AG20443 (cell line): Measurements from ENCODE around the gene TIA1.
A peak's percentile ranks its signal among the peaks of the same experiment; 100 is the strongest.
"Not testable (repeated sequence)": the region's sequence is repeated elsewhere in the genome, so short reads cannot be mapped to it uniquely, and the experiment has no call there.

Experiments
- DNase-seq: peaks from one replicate; pipeline ENCODE4 v3.0.0; 2012; ENCODE audit warnings: low spot score, mixed read lengths

The TIA1 gene, protein sequence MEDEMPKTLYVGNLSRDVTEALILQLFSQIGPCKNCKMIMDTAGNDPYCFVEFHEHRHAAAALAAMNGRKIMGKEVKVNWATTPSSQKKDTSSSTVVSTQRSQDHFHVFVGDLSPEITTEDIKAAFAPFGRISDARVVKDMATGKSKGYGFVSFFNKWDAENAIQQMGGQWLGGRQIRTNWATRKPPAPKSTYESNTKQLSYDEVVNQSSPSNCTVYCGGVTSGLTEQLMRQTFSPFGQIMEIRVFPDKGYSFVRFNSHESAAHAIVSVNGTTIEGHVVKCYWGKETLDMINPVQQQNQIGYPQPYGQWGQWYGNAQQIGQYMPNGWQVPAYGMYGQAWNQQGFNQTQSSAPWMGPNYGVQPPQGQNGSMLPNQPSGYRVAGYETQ

GRCh38 chr2:70248181-70248847 is at the start of gene TIA1:
Gene TIA1 (minus strand): TSS chr2:70248628. CDS start chr2:70248430, 198 bp downstream.
- peak; percentile 98 for DNase-seq

- not testable (repeated sequence) for DNase-seq
Measured at GRCh38 chr2:70297828-70298227, 49.4 kb upstream of the TIA1 start.

DNA sequence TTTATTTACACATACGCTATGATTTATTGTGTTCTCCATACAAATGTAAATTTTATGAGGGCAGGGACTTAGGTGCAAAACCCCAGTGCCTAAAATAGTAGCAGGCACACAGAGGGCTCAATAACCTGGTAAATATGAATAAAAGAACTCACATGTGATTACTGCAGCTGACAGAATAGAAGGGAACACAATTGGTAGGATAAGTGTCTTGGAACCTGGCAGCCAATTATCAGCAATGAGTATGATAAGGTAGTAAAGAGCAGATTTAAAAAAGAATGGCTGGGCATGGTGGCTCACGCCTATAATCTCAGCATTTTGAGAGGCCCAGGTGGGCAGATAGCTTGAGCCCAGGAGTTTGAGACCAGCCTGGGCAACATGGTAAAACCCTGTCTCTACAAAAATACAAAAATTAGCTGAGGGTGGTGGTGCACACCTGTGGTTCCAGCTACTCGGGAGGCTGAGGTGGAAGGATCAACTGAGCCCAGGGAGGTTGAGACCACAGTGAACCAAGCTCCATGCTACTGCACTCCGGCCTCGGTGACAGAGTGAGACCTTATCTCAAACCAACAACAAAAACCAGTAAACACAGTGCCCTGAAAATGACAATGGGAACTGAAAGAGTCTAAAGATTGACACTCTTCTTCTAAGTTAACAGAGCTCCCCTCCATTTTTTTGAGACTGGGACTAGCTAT is 35.2 kb upstream of the TIA1 start:
- no peak for DNase-seq

DNA sequence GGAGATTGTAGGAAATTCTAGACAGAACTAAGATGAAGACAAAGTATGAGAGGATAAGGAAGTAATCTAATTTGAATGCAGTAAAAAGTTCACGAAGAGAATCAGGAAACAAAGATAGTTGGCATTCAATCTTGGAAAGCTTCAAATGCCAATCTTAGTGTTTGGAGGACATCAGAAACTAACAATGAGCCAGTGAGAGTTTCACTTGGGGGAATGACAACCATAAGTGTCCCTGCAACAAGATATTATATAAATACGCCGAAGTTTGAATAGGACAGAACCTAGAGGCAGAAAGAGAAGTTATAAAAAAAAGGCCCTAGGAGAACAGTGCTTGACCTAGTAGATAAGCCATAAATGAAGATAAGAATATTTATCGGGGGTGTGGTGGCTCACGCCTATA is 34.0 kb upstream of the TIA1 start:
- no peak for DNase-seq

GRCh38 chr2:70280242-70280798 is 31.9 kb upstream of the TIA1 start:
- DNase-seq = no peak

- no peak for DNase-seq
Measured at GRCh38 chr2:70270323-70270722, 21.9 kb upstream of the TIA1 start.

DNA sequence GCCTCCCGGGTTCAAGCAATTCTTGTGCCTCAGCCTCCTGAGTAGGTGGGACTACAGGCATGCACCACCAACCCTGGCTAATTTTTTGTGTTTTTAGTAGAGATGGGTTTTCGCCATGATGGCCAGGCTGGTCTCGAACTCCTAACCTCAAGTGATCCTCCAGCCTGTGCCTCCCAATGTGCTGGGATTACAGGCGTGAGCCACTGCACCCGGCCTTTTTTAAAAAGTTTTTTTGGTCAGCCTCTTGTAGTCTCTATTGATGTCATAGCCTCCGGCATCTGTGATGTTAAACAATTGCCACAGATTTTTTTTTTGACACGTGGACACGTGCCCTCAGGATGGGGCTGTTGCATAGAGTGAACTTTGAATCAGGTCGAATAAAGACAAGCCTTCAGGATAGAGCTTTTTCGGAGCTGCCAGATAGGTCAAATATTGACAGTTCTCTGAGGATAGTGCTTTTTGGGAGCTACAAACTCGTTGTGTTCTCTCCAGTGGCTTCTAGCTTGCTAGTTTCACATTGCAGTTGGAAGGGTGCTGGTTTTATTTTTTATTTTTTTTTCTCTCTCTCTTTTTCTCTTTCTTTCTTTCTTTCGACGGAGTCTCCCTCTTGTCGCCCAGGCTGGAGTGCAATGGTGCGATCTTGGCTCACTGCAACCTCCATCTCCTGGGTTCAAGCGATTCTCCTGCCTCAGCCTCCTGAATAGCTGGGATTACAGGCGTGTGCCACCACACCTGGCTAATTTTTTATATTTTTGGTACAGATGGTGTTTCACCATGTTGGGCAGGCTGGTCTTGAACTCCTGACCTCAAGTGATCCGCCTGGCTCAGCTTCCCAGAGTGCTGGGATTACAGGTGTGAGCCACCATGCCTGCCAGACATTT is 21.2 kb upstream of the TIA1 start:
- DNase-seq = not testable (repeated sequence)

GRCh38 chr2:70266925-70267324 is 18.5 kb upstream of the TIA1 start:
- not testable (repeated sequence) for DNase-seq

GRCh38 chr2:70261501-70261900 is 13.1 kb upstream of the TIA1 start:
- no peak for DNase-seq

- DNase-seq = peak; percentile 55
Measured at GRCh38 chr2:70258532-70258875, 10.1 kb upstream of the TIA1 start.

DNA sequence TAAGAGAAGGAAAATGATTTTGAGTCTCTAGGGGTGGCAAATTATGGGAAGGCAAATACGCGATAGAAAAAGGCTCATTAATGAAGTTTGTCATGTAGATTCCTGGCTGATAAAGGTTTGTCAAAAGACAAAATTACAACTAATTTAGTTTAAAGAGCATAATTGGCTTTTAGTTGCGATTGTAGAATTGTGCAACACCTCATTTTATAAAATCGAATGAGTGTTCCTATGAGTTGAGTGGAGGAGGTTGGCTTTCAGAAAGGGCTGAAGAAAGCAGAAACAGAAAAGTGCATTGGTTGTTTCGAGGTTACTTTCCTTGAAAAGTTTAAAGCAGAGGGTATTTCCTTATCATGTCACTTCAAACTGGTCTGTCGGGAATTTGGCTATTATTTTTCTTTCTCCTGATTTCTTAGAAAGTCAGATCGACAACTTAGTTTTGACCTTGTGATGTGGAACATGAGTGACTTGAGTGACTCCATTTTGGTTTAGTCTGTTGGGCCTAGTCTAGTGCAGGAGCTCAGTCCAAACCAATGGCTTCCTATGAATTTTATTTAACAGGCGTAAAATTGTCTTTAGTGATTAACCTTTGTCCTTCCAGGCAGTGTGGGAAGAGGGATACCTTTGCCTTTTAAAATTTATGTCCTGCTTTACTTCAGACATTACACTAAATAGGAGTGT is 7.3 kb upstream of the TIA1 start:
- DNase-seq = no peak

- DNase-seq = no peak
Measured at GRCh38 chr2:70250434-70250833, 2.0 kb upstream of the TIA1 start.

DNA sequence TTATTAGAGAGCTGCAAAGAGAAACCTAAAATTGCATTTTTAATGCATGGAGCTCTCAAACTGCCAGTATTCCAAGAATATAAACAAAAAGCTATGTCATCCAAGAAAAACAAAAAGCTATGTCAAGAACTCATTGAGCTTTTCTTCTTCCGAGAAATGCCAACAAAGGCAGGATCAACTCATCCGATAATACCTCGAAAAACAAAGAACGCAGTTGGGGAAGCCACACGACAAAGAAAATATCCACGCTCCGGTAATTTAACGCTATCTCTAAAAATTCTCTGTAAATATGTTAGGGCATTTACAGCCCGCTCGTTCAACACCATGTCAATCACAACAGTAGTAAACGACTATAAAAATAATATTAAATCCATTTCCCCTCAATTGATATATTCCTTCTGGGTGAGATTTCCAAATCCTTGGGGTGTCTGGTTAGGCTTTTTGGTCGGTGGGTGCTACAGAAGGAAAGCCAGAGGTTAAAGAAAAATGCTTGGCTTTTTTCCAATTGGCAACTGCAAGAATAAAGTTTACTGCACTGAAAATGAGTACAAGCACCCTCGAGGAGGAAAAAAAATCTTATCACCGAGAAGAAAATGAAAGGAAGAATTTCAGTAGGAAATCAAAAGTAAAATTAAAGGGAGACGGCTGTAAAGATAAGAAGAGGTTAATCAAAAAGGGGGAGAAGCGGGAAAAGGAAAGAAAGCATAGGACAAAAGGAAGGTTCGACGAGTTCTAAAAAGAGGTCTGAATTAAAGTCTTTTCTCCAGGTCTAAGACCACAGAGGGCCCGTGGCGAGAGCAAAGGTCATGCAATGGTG is 856 bp downstream of the TIA1 start:
- DNase-seq = no peak

GRCh38 chr2:70243806-70244584 is 4.4 kb downstream of the TIA1 start:
- no peak for DNase-seq

DNA sequence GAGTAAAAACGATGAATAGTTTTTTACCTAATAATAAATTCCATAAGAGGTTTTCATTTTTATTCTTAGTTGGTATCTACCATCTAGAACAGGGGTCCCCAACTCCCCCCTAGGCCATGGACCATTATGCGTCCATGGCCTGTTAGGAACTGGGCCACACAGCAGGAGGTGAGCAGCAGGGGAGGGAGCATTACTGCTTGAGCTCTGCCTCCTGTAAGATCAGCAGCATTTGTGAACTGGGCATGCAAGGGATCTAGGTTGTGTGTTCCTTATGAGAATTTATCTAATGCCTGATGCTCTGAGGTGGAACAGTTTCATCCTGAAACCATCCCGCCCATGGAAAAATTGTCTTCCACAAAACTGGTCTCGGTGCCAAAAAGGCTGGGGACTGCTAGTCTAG is 5.9 kb downstream of the TIA1 start:
- no peak for DNase-seq

- no peak for DNase-seq
Measured at GRCh38 chr2:70241340-70241739, 7.1 kb downstream of the TIA1 start.

DNA sequence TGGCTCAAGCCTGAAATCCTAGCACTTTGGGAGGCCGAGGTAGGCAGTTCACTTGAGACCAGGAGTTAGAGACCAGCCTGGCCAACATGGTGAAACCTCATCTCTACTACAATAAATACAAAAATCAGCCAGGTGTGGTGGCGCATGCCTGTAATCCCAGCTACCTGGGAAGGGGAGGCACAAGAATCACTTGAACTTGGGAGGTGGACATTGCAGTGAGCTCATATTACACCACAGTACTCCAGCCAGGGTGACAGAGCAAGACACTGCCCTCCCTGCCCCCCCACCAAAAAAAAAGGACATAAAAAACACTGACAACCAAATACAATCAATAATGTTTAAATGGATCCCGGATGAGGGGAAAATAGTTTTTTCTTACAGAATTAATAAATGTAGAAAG is 7.8 kb downstream of the TIA1 start:
- no peak for DNase-seq

GRCh38 chr2:70233926-70234325 is 14.5 kb downstream of the TIA1 start:
- DNase-seq = no peak

GRCh38 chr2:70226781-70227180 is 21.6 kb downstream of the TIA1 start:
- DNase-seq = no peak
